GM23338 (cell line): ENCODE data around the gene SLC25A22. TPM values are rescaled to one million over a fixed set of nuclear protein-coding genes. Genes with fewer than 3 reads are reported as not detected.

ENCODE experiments used
- ATAC-seq: fragments of 200-7000 bp; cut with Tn5 transposase; 3 replicates; pipeline ENCODE4 v1.9.1; 2020
- DNase-seq: peaks from one replicate; pipeline ENCODE4 v3.0.0-alpha.2; 2015; ENCODE audit warnings: low spot score
- H2AFZ ChIP-seq: fragments of 200-600 bp; sonication (generic); 2 replicates; pipeline ENCODE4 v1.8.0; 2016; ENCODE audit warnings: antibody characterized with exemption, mild to moderate bottlenecking, moderate library complexity
- H3F3A ChIP-seq: fragments of 200-600 bp; sonication (generic); replicated peaks from 2 replicates; pipeline ENCODE4 v1.8.0; 2017; ENCODE audit warnings: antibody characterized with exemption, mixed run types, low read depth
- H3K27ac ChIP-seq: fragments of 200-600 bp; sonication (generic); 2 replicates; pipeline ENCODE4 v1.6.1; 2016; ENCODE audit warnings: low read depth
- H3K27me3 ChIP-seq: fragments of 200-600 bp; sonication (generic); 2 replicates; pipeline ENCODE4 v1.8.0; 2016; ENCODE audit warnings: mild to moderate bottlenecking, mixed run types, moderate library complexity; ENCODE audit not compliant: insufficient read depth
- H3K36me3 ChIP-seq: fragments of 200-600 bp; sonication (generic); 2 replicates; pipeline ENCODE4 v1.8.0; 2016; ENCODE audit warnings: mild to moderate bottlenecking; ENCODE audit not compliant: insufficient read depth
- H3K4me1 ChIP-seq: fragments of 200-600 bp; sonication (generic); 2 replicates; pipeline ENCODE4 v1.8.0; 2016; ENCODE audit warnings: mild to moderate bottlenecking, moderate library complexity; ENCODE audit not compliant: insufficient read depth
- H3K4me2 ChIP-seq: fragments of 200-600 bp; sonication (generic); 2 replicates; pipeline ENCODE4 v1.7.1; 2017; ENCODE audit warnings: mixed run types
- H3K4me3 ChIP-seq: fragments of 200-600 bp; sonication (generic); 2 replicates; pipeline ENCODE4 v1.6.1; 2016; ENCODE audit warnings: mixed run types
- H3K79me2 ChIP-seq: fragments of 200-600 bp; sonication (generic); replicated peaks from 2 replicates; pipeline ENCODE4 v1.8.0; 2017; ENCODE audit warnings: mild to moderate bottlenecking; ENCODE audit not compliant: insufficient read depth
- H3K9me2 ChIP-seq: fragments of 200-600 bp; sonication (generic); 2 replicates; pipeline ENCODE4 v1.8.0; 2017; ENCODE audit not compliant: insufficient read depth
- H4K20me1 ChIP-seq: fragments of 200-600 bp; sonication (generic); replicated peaks from 2 replicates; pipeline ENCODE4 v1.8.0; 2017; ENCODE audit warnings: mild to moderate bottlenecking; ENCODE audit not compliant: insufficient read depth
- H3K27ac Mint-ChIP-seq: 2 replicates; pipeline ENCODE4 v1.8.0; 2020; ENCODE audit warnings: inconsistent platforms, mild to moderate bottlenecking, moderate library complexity, mixed read lengths
- H3K27me3 Mint-ChIP-seq: 3 replicates; pipeline ENCODE4 v1.8.0; 2022; ENCODE audit warnings: low read depth, mild to moderate bottlenecking, moderate library complexity, mixed read lengths, inconsistent platforms; ENCODE audit not compliant: insufficient read depth, poor library complexity
- H3K36me3 Mint-ChIP-seq: 3 replicates; pipeline ENCODE4 v1.8.0; 2021; ENCODE audit warnings: low read depth, mild to moderate bottlenecking, inconsistent platforms, moderate library complexity, mixed read lengths
- H3K4me1 Mint-ChIP-seq: 3 replicates; pipeline ENCODE4 v1.8.0; 2020; ENCODE audit warnings: mild to moderate bottlenecking, inconsistent platforms, mixed read lengths
- H3K4me3 Mint-ChIP-seq: 3 replicates; pipeline ENCODE4 v1.8.0; 2021; ENCODE audit warnings: moderate library complexity, mild to moderate bottlenecking, inconsistent platforms, mixed read lengths
- H3K9me3 Mint-ChIP-seq: 3 replicates; pipeline ENCODE4 v1.8.0; 2020; ENCODE audit warnings: moderate library complexity, mild to moderate bottlenecking, inconsistent platforms, mixed read lengths
- JUNB ChIP-seq: IDR thresholded peaks from one replicate; pipeline ENCODE4 v1.6.1; 2016; ENCODE audit warnings: antibody characterized with exemption; ENCODE audit not compliant: unreplicated experiment
- POLR2AphosphoS5 ChIP-seq: IDR thresholded peaks from 2 replicates; pipeline ENCODE4 v1.6.1; 2016; ENCODE audit warnings: antibody characterized with exemption, low read depth
- polyA plus RNA-seq: library from polyadenylated mRNA; unstranded; fragments of >200 nt; fragmentation: Nextera tagmentation; extraction: Ambion mirVana; gene quantifications from 2 replicates; pipeline ENCODE4 v1.2.1, GENCODE V29; 2016
- total RNA-seq: library from RNA; depleted of rRNA; stranded (reverse); fragments of >200 nt; shearing (Covaris generic); gene quantifications from 2 replicates; pipeline ENCODE4 v1.2.3, GENCODE V29; 2014
- TF ChIP-seq, protein P1 (sequence below): fragments of 250-450 bp; sonication (Bioruptor Pico); IDR thresholded peaks from 2 replicates; pipeline ENCODE4 v1.5.0; 2020; ENCODE audit warnings: mild to moderate bottlenecking, moderate library complexity

SLC25A22 gene
- total and polyA plus RNA-seq, 2 experiments from 2014 or later, result 21.0 to 46.4 TPM

DNA sequence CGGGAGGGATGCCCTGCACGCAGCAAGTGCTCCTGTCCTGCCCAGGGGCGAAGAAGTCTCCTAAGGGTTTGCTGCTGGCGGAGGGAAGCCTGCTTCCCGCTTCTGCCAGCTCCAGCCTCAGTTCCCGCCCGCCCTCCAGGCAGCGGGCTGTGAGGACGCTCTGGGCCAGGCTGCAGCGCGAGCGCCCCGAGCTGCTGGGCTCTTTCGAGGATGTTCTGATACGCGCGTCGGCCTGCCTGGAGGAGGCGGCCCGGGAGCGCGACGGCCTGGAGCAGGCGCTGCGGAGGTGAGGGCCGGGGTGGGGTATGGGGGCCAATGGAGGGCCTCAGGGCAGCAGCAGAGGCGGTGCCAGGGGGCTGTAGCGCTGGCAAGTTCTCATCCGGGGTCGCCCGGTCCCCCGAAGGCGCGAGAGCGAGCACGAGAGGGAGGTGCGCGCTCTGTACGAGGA lies 31.8 kb upstream of the SLC25A22 start:
- peaks cover 34% of the 10 kb centered on the region for H3K4me1 ChIP-seq
- peak overlapping the region; percentile 64 for H3K4me3 Mint-ChIP-seq
- DNase-seq, result peak; percentile 77

More for the DNA sequence above, 31.8 kb upstream of the SLC25A22 start:
- peak overlapping the region; percentile 89 for H3K4me3 ChIP-seq
- Mint-ChIP-seq H3K36me3 (peaks cover 5% of the 10 kb centered on the region; the same call in 1 of the 3 replicates), H3K4me1 (peaks cover 49% of the 10 kb centered on the region), H3K27me3 (peaks cover 61% of the 10 kb centered on the region), H3K27ac (no peak overlapping the region), H3K9me3 (no peaks in the 10 kb centered on the region; the same call in 2 of the 3 replicates)
- H4K20me1 ChIP-seq, result peaks cover 9% of the 10 kb centered on the region; the same call in 1 of the 2 replicates
- peak overlapping the region; percentile 98 for H3K4me2 ChIP-seq
- H3K79me2 ChIP-seq, result 0 out of 2 replicates have a peak, but pooled peaks cover 5% of the 10 kb centered on the region
- H3F3A ChIP-seq, result peaks cover 30% of the 10 kb centered on the region
- peak; percentile 92 for TF ChIP-seq POLR2AphosphoS5
- TF ChIP-seq, protein P1, sequence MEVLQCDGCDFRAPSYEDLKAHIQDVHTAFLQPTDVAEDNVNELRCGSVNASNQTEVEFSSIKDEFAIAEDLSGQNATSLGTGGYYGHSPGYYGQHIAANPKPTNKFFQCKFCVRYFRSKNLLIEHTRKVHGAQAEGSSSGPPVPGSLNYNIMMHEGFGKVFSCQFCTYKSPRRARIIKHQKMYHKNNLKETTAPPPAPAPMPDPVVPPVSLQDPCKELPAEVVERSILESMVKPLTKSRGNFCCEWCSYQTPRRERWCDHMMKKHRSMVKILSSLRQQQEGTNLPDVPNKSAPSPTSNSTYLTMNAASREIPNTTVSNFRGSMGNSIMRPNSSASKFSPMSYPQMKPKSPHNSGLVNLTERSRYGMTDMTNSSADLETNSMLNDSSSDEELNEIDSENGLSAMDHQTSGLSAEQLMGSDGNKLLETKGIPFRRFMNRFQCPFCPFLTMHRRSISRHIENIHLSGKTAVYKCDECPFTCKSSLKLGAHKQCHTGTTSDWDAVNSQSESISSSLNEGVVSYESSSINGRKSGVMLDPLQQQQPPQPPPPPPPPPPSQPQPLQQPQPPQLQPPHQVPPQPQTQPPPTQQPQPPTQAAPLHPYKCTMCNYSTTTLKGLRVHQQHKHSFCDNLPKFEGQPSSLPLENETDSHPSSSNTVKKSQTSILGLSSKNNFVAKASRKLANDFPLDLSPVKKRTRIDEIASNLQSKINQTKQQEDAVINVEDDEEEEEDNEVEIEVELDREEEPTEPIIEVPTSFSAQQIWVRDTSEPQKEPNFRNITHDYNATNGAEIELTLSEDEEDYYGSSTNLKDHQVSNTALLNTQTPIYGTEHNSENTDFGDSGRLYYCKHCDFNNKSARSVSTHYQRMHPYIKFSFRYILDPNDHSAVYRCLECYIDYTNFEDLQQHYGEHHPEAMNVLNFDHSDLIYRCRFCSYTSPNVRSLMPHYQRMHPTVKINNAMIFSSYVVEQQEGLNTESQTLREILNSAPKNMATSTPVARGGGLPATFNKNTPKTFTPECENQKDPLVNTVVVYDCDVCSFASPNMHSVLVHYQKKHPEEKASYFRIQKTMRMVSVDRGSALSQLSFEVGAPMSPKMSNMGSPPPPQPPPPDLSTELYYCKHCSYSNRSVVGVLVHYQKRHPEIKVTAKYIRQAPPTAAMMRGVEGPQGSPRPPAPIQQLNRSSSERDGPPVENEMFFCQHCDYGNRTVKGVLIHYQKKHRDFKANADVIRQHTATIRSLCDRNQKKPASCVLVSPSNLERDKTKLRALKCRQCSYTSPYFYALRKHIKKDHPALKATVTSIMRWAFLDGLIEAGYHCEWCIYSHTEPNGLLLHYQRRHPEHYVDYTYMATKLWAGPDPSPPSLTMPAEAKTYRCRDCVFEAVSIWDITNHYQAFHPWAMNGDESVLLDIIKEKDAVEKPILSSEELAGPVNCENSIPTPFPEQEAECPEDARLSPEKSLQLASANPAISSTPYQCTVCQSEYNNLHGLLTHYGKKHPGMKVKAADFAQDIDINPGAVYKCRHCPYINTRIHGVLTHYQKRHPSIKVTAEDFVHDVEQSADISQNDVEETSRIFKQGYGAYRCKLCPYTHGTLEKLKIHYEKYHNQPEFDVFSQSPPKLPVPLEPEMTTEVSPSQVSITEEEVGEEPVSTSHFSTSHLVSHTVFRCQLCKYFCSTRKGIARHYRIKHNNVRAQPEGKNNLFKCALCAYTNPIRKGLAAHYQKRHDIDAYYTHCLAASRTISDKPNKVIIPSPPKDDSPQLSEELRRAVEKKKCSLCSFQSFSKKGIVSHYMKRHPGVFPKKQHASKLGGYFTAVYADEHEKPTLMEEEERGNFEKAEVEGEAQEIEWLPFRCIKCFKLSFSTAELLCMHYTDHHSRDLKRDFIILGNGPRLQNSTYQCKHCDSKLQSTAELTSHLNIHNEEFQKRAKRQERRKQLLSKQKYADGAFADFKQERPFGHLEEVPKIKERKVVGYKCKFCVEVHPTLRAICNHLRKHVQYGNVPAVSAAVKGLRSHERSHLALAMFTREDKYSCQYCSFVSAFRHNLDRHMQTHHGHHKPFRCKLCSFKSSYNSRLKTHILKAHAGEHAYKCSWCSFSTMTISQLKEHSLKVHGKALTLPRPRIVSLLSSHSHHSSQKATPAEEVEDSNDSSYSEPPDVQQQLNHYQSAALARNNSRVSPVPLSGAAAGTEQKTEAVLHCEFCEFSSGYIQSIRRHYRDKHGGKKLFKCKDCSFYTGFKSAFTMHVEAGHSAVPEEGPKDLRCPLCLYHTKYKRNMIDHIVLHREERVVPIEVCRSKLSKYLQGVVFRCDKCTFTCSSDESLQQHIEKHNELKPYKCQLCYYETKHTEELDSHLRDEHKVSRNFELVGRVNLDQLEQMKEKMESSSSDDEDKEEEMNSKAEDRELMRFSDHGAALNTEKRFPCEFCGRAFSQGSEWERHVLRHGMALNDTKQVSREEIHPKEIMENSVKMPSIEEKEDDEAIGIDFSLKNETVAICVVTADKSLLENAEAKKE, result no peak
- TF ChIP-seq JUNB, result no peak
- H3K27me3 ChIP-seq, result peaks cover 28% of the 10 kb centered on the region
- H3K27ac ChIP-seq, result no peak overlapping the region
- peak; percentile 10 for ATAC-seq
- H3K9me2 ChIP-seq, result no peaks in the 10 kb centered on the region
- peak overlapping the region; percentile 80; the same call in 1 of the 2 replicates for H2AFZ ChIP-seq
- H3K36me3 ChIP-seq, result no peaks in the 10 kb centered on the region
